Vagina (tissue), 2 donors: Measurements from ENCODE around the gene MASP2. TPM values are rescaled to one million over a fixed set of nuclear protein-coding genes. Genes with fewer than 3 reads are reported as not detected.
A peak's percentile ranks its signal among the peaks of the same experiment; 100 is the strongest.
"Not testable (repeated sequence)": the region's sequence is repeated elsewhere in the genome, so short reads cannot be mapped to it uniquely, and the experiment has no call there.

Experiments used
- DNase-seq, 2 donors: peaks; one replicate each; pipeline ENCODE4 v3.0.0-alpha.2; 2017; ENCODE audit errors: extremely low spot score in 2 of 2
- H3K27ac ChIP-seq: fragments of 200-600 bp; sonication (generic); one replicate; pipeline ENCODE4 v1.5.1; 2019
- H3K27me3 ChIP-seq: fragments of 200-600 bp; sonication (generic); one replicate; pipeline ENCODE4 v1.5.1; 2019
- H3K36me3 ChIP-seq, 2 donors: fragments of 200-600 bp; sonication (generic); one replicate each; pipeline ENCODE4 v1.5.1; 2017 to 2019
- H3K4me1 ChIP-seq: fragments of 200-600 bp; sonication (generic); one replicate; pipeline ENCODE4 v1.5.1; 2019
- H3K4me3 ChIP-seq, 2 donors: fragments of 200-600 bp; sonication (generic); 1 replicate in 1 of 2; 2 replicates in 1 of 2; pipeline ENCODE4 v1.5.1; 2016 to 2019
- H3K9me3 ChIP-seq: fragments of 200-600 bp; sonication (generic); one replicate; pipeline ENCODE4 v1.5.1; 2019
- POLR2A ChIP-seq, 2 donors: fragments of 450-650 bp; IDR thresholded peaks; one replicate each; pipeline ENCODE4 v1.6.1; 2017; ENCODE audit warnings: antibody characterized with exemption in 2 of 2, mild to moderate bottlenecking in 2 of 2, moderate library complexity in 2 of 2
- POLR2AphosphoS5 ChIP-seq, 2 donors: sonication (generic); formaldehyde crosslinking; IDR thresholded peaks; one replicate each; pipeline ENCODE4 v1.9.0; 2017; ENCODE audit warnings: antibody characterized with exemption in 2 of 2, mild to moderate bottlenecking in 2 of 2, low read depth in 1 of 2; ENCODE audit not compliant: insufficient read depth in 1 of 2
- intact Hi-C: fragments of 100-400 bp; cut with DNase I; formaldehyde crosslinking; loops from one replicate; pipeline ENCODE4 v1.15.1; 2023
- total RNA-seq: library from RNA; depleted of rRNA; stranded (reverse); fragments of >200 nt; gene quantifications from one replicate; pipeline ENCODE4 v1.2.3, GENCODE V29; 2016
- TF ChIP-seq, protein P1 (sequence below), 3 experiments: fragments of 450-650 bp in 2 of 3; fragments of 200-600 bp in 1 of 3; sonication (generic) in 1 of 3; IDR thresholded peaks; one replicate each; pipeline ENCODE4 v1.5.1; 2017 to 2019; ENCODE audit warnings: antibody characterized with exemption in 3 of 3, mild to moderate bottlenecking in 2 of 3, moderate library complexity in 2 of 3

Gene MASP2
- total RNA-seq, 1 donor from 2014 or later: not detected

DNA sequence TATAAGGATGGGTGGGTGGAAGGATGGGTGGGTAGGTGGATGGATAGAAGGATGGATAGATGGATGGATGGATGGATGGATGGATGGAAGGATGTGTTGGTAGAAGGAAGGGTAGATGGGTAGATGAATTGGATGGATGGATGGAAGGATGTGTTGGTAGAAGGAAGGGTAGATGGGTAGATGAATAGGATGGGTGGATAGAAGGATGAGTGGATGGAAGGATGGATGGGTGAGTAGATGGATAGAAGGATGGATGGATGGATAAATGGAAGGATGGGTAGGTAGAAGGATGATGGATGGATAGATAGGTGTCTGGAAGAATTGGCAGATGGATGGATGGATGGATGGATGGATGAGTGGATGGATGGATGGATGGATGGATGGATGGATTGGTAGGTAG, 6.0 kb downstream of the MASP2 start:
- intact Hi-C loops: loop anchor here (5.0 kb wide), 1 partner anchor 606 kb away; no protein-coding TSS in a partner anchor
- Histone ChIP-seq H3K27ac (no peak overlapping the region), H3K9me3 (no peaks in the 10 kb centered on the region), H3K4me3 (no peak overlapping the region), H3K27me3 (no peaks in the 10 kb centered on the region), H3K36me3 (no peaks in the 10 kb centered on the region), H3K4me1 (peaks cover 4% of the 10 kb centered on the region)
- TF ChIP-seq POLR2AphosphoS5 (IDR thresholded peaks at IDR 0.05; ENCODE audit: insufficient read depth in 1 of 2, low read depth in 1 of 2) (no peak), POLR2A (IDR thresholded peaks at IDR 0.05) (no peak)
- TF ChIP-seq, protein P1, sequence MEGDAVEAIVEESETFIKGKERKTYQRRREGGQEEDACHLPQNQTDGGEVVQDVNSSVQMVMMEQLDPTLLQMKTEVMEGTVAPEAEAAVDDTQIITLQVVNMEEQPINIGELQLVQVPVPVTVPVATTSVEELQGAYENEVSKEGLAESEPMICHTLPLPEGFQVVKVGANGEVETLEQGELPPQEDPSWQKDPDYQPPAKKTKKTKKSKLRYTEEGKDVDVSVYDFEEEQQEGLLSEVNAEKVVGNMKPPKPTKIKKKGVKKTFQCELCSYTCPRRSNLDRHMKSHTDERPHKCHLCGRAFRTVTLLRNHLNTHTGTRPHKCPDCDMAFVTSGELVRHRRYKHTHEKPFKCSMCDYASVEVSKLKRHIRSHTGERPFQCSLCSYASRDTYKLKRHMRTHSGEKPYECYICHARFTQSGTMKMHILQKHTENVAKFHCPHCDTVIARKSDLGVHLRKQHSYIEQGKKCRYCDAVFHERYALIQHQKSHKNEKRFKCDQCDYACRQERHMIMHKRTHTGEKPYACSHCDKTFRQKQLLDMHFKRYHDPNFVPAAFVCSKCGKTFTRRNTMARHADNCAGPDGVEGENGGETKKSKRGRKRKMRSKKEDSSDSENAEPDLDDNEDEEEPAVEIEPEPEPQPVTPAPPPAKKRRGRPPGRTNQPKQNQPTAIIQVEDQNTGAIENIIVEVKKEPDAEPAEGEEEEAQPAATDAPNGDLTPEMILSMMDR (IDR thresholded peaks at IDR 0.05): no peak
- DNase-seq: no peak

DNA sequence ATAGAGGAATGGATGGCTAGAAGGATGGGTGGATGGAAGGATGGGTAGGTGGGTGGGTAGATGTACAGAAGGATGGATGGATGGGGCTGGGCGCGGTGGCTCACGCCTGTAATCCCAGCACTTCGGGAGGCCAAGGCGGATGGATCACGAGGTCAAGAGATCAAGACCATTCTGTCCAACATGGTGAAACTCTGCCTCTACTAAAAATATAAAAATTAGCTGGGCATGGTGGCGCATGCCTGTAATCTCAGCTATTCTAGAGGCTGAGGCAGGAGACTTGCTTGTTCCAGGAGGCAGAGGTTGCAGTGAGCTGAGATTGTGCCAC, 7.0 kb downstream of the MASP2 start:
- H3K36me3 ChIP-seq, H3K27me3 ChIP-seq, H3K27ac ChIP-seq, H3K4me3 ChIP-seq, H3K9me3 ChIP-seq, DNase-seq, H3K4me1 ChIP-seq: not testable (repeated sequence)
- intact Hi-C loops: loop anchor here (5.0 kb wide), 1 partner anchor 607 kb away; no protein-coding TSS in a partner anchor

GRCh38 chr1:11039351-11040104, 7.5 kb downstream of the MASP2 start:
- Histone ChIP-seq H3K9me3 (no peaks in the 10 kb centered on the region), H3K27me3 (no peaks in the 10 kb centered on the region), H3K4me1 (peaks cover 4% of the 10 kb centered on the region), H3K4me3 (no peak overlapping the region), H3K27ac (no peak overlapping the region), H3K36me3 (no peaks in the 10 kb centered on the region)
- TF ChIP-seq POLR2A (IDR thresholded peaks at IDR 0.05) (no peak), POLR2AphosphoS5 (IDR thresholded peaks at IDR 0.05; ENCODE audit: insufficient read depth in 1 of 2, low read depth in 1 of 2) (no peak)
- TF ChIP-seq, protein P1 (IDR thresholded peaks at IDR 0.05): no peak
- DNase-seq: no peak
- intact Hi-C loops: loop anchor here (5.0 kb wide), 1 partner anchor 608 kb away; no protein-coding TSS in a partner anchor

DNA sequence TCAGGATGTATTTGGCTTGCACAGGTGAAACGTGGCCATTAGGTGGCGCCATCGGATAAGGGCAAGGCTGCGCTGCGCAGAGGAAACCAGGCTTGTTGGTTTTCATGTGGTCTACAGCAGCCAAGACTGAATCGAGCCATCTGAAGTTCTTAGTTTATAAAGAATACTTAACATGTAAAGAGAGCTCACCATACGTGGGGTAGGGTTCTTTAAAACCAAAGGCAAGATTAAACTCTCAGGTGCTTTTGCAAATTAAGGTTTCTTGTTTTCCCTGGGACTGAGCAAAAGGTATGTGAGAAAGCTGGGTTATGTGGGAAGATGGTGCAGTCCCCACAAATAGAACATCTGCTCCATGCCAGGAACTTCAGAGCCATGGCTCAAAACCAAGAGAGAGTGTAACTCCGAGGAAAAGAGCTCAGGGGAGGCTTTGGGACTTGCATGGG, 9.3 kb downstream of the MASP2 start:
- Histone ChIP-seq H3K27ac (no peak overlapping the region), H3K9me3 (no peaks in the 10 kb centered on the region), H3K27me3 (no peaks in the 10 kb centered on the region), H3K4me3 (no peak overlapping the region), H3K4me1 (peaks cover 4% of the 10 kb centered on the region), H3K36me3 (no peaks in the 10 kb centered on the region)
- intact Hi-C loops: no loop called here
- no peak for DNase-seq
- TF ChIP-seq, protein P1 (IDR thresholded peaks at IDR 0.05): peak; percentile 84 to 95 (median 91)
- peak in 1 of 2 donors; percentile 56 for TF ChIP-seq POLR2AphosphoS5 (IDR thresholded peaks at IDR 0.05; ENCODE audit: insufficient read depth in 1 of 2, low read depth in 1 of 2)
- TF ChIP-seq POLR2A (IDR thresholded peaks at IDR 0.05): no peak

DNA sequence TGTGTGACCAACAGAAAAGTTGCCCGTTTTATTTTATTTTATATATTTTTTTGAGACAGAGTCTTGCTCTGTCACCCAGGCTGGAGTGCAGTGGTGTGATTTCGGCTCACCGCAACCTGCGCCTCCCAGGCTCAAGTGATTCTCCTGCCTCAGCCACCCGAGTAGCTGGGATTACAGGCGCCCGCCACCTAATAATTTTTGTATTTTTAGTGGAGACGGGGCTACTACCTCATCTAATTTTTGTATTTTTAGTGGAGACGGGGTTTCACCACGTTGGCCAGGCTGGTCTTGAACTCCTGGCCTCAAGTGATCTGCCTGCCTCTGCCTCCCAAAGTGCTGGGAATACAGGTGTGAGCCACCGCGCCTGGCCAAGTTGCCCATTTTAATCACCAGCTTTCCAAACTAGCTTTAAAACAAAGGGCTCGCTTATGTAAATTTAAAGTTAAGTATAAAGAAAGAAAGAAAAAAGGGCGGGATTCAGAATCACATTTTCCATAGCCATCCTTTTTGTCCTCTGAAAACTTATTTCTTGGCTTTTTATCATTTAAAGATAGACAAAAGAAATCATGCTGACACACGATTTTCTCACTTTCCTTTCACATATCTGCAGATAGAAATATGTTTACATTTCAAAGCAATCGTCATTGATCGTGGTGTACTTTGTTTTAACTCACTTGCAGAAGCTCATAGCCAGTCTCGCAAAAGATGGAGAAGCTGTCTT, 9.9 kb downstream of the MASP2 start:
- H3K27ac ChIP-seq, H3K4me1 ChIP-seq, H3K27me3 ChIP-seq, DNase-seq, intact Hi-C loops, H3K9me3 ChIP-seq, H3K36me3 ChIP-seq, H3K4me3 ChIP-seq: not testable (repeated sequence)
